RWPE1 (cell line): ENCODE measurements around the gene PPAN.
A peak's percentile ranks its signal among the peaks of the same experiment; 100 is the strongest.

Source experiments
- CTCF ChIA-PET: fragments of 350-600 bp; sonication (Branson Sonifier 250); formaldehyde crosslinking; extraction: SDS; loops from one replicate; lab custom pipeline; 2021; lab: Yijun Ruan, JAX
- POLR2A ChIA-PET: fragments of 400-600 bp; formaldehyde crosslinking; extraction: SDS; loops from one replicate; lab custom pipeline; 2020; ENCODE audit warnings: antibody characterized with exemption; ENCODE audit not compliant: low non-redundant PET; lab: Yijun Ruan, JAX
- DNase-seq: peaks from one replicate; pipeline ENCODE4 v3.0.0; 2012; ENCODE audit warnings: low spot score
- H3K27ac ChIP-seq: fragments of 450-650 bp; 2 replicates; pipeline ENCODE4 v1.5.1; 2017
- CTCF ChIP-seq: fragments of 450-650 bp; conservative IDR thresholded peaks from 2 replicates; pipeline ENCODE4 v1.5.1; 2017; ENCODE audit warnings: low read depth, mild to moderate bottlenecking

PPAN gene

GRCh38 chr19:10112037-10112761, 6.0 kb downstream of the PPAN start:
- ChIA-PET POLR2A (interaction anchor here (0.7 kb wide), 1 partner anchor 221 kb away, joined by 4 read pairs; the partner anchor contains the start of gene RAVER1), CTCF (interaction anchor here (0.6 to 0.7 kb wide), 3 partner anchors 18 to 284 kb away, joined by 3 to 4 read pairs (median 3); no protein-coding TSS in a partner anchor)
- no peak for TF ChIP-seq CTCF
- H3K27ac ChIP-seq, result peak overlapping the region; percentile 73
- no peak for DNase-seq

- ChIA-PET POLR2A (no interaction called here), CTCF (interaction anchor here (0.5 to 0.7 kb wide), 5 partner anchors 9 to 285 kb away, joined by 3 to 4 read pairs (median 3); no protein-coding TSS in a partner anchor)
- no peak for DNase-seq
- peak overlapping the region; percentile 73 for H3K27ac ChIP-seq
- TF ChIP-seq CTCF, result peak; percentile 69
Measured at GRCh38 chr19:10112895-10113591, 6.9 kb downstream of the PPAN start.

GRCh38 chr19:10113592-10113963, 7.4 kb downstream of the PPAN start:
- POLR2A ChIA-PET, result no interaction called here
- H3K27ac ChIP-seq, result peak overlapping the region; percentile 73
- CTCF ChIA-PET, result interaction anchor here (0.5 kb wide), 1 partner anchor 193 kb away, joined by 3 read pairs; no protein-coding TSS in a partner anchor
- no peak for DNase-seq
- no peak for TF ChIP-seq CTCF

- no peak for DNase-seq
- ChIA-PET POLR2A (interaction anchor here (0.6 kb wide), 2 partner anchors 14 to 89 kb away, joined by 6 to 15 read pairs; no protein-coding TSS in a partner anchor), CTCF (no interaction called here)
- TF ChIP-seq CTCF, result no peak
- peak overlapping the region; percentile 73 for H3K27ac ChIP-seq
Measured at GRCh38 chr19:10113964-10114650, 7.9 kb downstream of the PPAN start.

GRCh38 chr19:10114651-10115391, 8.7 kb downstream of the PPAN start:
- CTCF ChIA-PET, result no interaction called here
- peak overlapping the region; percentile 73 for H3K27ac ChIP-seq
- no peak for TF ChIP-seq CTCF
- POLR2A ChIA-PET, result interaction anchor here (0.6 kb wide), 2 partner anchors 15 to 90 kb away, joined by 6 to 15 read pairs; no protein-coding TSS in a partner anchor
- DNase-seq, result no peak
